DMS 273 treated with DMSO at 0.1 percent for 48 hours (cell line): ENCODE results near the gene OST4.
A peak's percentile ranks its signal among the peaks of the same experiment; 100 is the strongest.

Experiments
- DNase-seq: peaks from one replicate; lab custom pipeline; 2025; lab: John Stamatoyannopoulos, UW

OST4 gene

GRCh38 chr2:27093430-27094352, 22.2 kb upstream of the OST4 start:
- no peak for DNase-seq

- DNase-seq: no peak
Observed at GRCh38 chr2:27092696-27093429, 21.4 kb upstream of the OST4 start.

GRCh38 chr2:27091746-27092695, 20.6 kb upstream of the OST4 start:
- DNase-seq: no peak

- no peak for DNase-seq
Observed at GRCh38 chr2:27089111-27089954, 17.9 kb upstream of the OST4 start.

- no peak for DNase-seq
Observed at GRCh38 chr2:27088634-27089033, 17.2 kb upstream of the OST4 start.

- no peak for DNase-seq
Observed at GRCh38 chr2:27087823-27088410, 16.5 kb upstream of the OST4 start.

- DNase-seq: no peak
Observed at GRCh38 chr2:27086724-27087593, 15.5 kb upstream of the OST4 start, which contains the start of gene KHK. Gene KHK (plus strand): TSS chr2:27086772. CDS start chr2:27087260, 488 bp downstream.

- DNase-seq: peak; percentile 81
Observed at GRCh38 chr2:27086090-27086723, 14.8 kb upstream of the OST4 start.

- DNase-seq: no peak
Observed at GRCh38 chr2:27085673-27086089, 14.2 kb upstream of the OST4 start.

GRCh38 chr2:27085062-27085672, 13.7 kb upstream of the OST4 start:
- no peak for DNase-seq

GRCh38 chr2:27084297-27085061, 13.0 kb upstream of the OST4 start:
- DNase-seq: no peak

- DNase-seq: no peak
Observed at GRCh38 chr2:27083410-27084296, 12.2 kb upstream of the OST4 start.

GRCh38 chr2:27082773-27083409, 11.4 kb upstream of the OST4 start:
- no peak for DNase-seq

- DNase-seq: no peak
Observed at GRCh38 chr2:27081984-27082772, 10.7 kb upstream of the OST4 start.

GRCh38 chr2:27080603-27080936, 9.1 kb upstream of the OST4 start:
- no peak for DNase-seq

- no peak for DNase-seq
Observed at GRCh38 chr2:27080140-27080469, 8.7 kb upstream of the OST4 start.
